ENCODE data around the gene CTNNA2.

The CTNNA2 gene

DNA sequence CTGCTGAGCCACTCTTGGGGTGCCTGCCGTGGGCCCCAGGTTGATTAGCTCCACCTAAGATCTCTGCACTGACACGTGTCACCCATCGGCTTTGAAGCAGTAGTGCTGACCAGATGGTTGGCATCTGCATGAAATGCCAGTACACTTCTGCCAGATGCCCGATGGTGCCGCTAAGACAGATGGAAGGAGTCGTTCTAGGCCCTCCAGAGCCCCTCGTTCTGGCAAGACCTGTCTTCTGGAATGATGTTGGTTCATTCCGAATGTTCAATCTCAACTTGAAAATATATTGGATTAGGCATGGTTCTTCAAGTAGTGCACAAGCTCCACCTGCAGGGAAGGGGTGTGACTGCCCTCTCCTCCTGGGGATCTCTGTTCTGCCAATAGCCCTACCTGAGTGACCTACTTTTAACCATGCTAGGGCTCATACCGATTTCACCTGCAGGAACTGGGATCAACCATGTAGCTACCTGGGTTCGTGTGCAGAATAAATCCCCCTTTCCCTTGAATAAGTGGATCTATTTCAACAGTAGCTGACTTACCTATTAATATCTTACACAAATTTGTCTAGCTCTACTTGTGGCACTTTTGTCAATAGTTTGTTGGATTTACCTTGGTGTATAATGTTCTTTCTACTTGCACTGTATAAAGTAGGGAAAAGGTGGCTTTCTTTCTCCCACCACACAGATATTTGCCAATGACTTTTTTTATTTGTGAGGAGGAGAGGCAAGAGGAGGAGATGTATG, 342.6 kb downstream of the CTNNA2 start:
- no peak for DNase-seq (ENCODE audit: low read depth in 3 of 3)

DNA sequence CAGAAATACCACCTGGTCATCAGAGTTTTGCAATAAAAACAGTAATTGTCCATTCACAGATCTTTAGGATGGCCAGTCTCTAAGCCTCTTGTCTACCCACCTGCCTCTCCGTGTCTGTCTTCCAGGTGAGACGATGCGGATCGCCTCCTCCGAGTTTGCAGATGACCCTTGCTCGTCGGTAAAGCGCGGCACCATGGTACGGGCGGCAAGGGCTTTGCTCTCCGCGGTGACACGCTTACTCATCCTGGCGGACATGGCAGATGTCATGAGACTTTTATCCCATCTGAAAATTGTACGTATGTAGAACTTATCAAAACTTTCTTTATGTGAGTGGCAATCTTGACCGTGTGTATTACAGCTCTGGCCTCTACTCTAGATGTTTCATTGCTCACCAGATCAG, 345.0 kb downstream of the CTNNA2 start:
- no peak for DNase-seq (ENCODE audit: low read depth in 3 of 3)

DNA sequence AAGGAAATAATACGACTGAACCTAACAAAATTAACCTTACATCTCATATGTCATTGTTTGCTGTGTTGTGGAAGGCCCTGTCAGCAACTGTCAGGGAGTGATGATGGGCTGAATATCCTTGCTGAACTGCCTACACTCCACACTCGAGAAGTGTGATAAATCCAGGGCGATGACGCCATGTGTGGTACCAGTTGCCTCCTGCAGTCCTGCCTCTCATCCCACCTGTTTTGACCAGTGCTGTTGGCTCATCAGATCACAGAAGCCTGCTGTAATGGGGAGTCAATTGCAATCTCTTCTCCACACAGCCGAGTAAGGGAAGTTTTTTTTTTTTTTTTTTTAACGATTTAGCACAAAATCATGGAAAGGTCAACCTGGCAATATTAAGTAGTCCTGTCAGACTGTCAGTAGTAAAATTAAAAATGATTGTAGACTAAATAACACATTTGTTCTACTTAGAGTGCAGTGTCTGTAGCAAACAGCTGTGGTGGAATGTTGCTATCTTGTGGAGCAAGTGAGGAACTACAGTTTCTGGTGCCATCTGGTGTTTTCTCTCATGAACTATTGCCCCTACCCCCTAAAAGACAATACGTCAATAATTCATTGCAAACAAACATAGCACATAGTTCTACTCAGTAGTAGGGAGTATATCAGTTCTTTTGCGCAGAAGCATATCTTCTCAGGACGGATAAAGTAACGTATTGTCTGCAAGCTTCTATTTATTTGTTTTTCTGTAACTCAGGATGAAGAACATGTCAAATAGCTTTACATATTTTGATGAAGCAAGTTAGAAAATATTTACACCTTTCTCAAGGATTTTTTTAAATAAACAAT, 347.6 kb downstream of the CTNNA2 start:
- DNase-seq (ENCODE audit: low read depth in 3 of 3), result no peak

DNA sequence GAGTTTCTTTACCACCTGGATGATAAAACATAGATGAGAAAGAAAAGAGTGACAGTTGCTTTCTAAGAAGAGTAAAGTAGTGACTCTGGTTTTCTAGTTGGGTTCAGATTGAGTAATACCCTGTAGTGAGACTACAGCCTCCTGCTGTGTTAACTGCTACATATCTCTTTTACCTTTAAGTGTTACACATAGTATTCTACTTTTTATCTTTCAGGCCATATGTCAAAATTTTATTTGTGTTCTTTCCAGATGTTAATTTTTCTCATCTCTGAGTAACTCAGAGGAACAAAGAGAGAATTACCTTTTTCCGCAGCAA, 348.2 kb downstream of the CTNNA2 start:
- DNase-seq (ENCODE audit: low read depth in 3 of 3), result no peak

DNA sequence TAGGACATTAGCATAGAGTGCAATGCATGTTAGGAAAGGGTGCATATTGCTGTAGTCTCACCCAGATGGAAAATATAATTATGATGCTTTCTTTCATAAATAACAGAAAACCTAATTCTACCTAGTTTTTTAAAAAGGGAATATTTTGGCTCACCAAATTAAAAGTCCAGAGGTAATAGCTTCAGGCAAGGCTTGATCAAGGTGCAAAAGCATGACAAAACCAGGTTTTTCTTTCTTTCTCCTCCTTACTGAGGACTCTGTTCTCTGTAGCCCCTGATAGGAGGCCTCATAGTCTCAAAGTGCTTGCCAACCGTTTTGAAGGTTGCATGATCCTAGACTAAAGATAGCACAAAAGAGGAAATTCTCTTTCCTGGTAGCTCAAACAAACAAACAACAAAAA, 349.9 kb downstream of the CTNNA2 start:
- DNase-seq (ENCODE audit: low read depth in 3 of 3), result no peak

DNA sequence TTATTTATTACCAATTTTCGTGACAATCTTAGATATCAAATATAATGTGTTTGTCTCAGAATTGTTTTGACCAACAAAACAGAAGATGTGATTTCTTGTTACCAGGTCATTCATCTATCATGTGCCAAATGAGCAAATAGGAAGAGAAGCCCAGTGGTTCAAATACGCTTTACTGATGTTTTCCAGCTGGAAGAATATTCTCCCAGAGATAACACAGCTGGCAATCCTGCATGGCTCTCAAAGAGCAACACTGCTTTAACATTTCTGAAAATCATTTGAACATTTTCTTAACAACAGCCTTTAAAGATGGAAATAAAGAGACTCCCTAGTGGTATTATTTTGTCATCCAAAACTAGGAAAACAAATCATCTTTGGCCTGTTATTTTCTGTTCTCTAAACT, 359.8 kb downstream of the CTNNA2 start:
- no peak for DNase-seq (ENCODE audit: low read depth in 3 of 3)

DNA sequence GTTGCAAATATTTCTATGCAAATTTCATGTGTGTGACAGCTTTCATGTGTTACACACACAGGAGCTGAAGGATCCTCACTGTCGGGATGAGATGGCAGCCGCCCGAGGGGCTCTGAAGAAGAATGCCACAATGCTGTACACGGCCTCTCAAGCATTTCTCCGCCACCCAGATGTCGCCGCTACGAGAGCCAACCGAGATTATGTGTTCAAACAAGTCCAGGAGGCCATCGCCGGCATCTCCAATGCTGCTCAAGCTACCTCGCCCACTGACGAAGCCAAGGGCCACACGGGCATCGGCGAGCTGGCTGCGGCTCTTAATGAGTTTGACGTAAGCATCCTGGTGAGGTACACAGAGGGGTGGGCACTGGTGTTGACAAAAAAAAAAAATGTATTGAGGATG, 361.2 kb downstream of the CTNNA2 start:
- no peak for DNase-seq (ENCODE audit: low read depth in 3 of 3)

DNA sequence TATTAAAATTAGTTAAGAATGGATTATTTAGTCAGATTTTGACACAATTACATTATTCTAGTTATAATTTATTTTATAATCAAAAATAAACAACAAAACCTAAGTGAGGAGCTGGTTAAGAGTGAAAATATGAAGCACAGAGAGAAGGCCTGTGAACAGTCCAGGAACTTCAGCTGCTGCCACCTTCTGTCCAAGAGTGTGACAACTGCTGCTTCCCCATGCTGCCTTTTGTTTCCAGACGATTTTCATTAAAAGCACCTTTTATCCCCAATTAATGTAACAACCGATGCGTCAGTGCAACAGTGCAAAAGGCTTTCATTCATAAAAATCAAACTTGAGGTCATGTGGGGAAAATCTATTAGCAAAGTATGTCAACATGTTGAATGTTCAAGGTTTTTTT, 363.6 kb downstream of the CTNNA2 start:
- no peak for DNase-seq (ENCODE audit: low read depth in 3 of 3)

DNA sequence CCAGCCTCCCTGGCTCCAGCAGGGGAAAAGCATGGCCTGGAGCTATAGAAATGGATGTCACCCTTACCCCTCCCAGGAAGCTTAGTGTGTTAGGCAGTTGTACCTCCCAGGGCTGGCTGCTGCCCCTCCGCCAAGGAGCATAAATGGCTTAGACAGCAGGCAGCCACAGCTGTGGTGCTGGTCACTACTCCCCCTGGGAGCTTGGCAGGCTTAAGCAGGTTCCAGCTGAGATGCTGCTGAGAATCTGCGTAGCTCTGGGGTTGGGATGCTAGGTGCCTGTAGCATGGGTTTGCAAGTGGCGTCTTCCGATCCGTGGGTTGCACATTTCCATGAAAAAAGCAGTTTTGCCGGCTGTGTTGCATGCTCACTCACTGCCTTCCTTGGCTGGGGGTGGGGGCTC, 369.7 kb downstream of the CTNNA2 start:
- no peak for DNase-seq (ENCODE audit: low read depth in 3 of 3)

DNA sequence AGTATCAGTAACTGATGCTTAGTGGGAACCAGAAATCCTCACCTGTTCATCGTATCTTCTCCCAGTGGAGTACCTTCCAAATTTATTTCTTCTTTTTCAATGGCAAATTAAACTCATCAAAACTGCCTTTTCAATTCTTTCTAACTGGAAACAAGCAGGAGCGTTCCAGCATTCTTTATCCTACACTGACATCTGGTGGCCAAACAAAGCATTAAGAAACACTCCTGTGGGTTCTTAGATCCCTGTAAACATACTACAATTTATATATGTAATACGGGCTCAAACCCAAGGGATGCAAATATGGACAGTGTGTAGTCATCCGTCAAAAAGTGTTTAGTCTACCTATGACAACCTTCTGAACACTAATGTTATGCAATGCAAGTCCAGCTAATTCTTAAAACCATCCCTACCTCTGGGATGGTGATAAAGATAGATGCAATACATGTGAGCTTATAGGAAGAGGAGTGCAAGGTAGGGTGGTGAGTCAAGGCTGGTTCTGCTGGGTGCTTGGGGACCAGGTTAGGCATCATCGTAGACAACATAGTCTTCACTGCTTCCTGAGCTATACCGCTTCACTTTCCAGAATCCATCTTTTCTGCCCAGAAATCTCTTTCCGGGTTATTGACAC, 375.0 kb downstream of the CTNNA2 start:
- no peak for DNase-seq (ENCODE audit: low read depth in 3 of 3)

DNA sequence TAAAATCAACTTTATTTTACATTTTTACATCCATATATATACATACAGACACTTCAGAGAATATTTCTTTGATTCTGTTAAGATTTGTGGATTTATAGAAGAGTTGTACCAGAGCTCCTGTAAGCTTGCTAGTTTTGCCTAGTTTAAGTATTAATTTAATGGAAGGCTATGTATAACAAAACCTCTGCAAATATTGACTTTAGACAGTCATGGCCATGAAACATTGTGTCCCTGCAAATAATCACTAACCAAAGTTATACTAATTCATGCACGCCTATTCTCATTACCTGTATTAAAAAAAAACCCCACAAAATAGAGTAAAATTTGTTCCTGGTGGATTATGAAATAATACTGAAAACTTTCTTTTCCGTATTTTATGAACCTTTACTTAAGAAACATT, 379.3 kb downstream of the CTNNA2 start:
- no peak for DNase-seq (ENCODE audit: low read depth in 3 of 3)

DNA sequence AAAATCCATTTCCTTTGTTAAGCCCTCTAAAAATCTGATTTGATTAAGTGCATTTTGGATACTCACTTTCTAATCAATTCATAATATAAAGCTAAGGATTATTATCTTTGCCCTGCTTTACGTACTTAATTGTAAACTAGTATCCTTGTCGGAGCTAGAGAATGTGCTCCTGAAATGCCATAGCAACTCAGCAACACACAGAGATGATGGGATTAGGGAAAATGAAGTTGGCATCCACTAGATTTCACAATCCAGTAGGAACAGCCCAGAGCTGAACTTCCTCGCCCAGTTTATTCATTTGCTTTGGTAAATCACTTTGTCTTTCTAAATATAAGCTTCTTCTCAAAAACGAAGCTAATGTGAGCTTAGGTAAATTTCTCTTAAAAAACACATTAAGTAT, 386.3 kb downstream of the CTNNA2 start:
- no peak for DNase-seq (ENCODE audit: low read depth in 3 of 3)

DNA sequence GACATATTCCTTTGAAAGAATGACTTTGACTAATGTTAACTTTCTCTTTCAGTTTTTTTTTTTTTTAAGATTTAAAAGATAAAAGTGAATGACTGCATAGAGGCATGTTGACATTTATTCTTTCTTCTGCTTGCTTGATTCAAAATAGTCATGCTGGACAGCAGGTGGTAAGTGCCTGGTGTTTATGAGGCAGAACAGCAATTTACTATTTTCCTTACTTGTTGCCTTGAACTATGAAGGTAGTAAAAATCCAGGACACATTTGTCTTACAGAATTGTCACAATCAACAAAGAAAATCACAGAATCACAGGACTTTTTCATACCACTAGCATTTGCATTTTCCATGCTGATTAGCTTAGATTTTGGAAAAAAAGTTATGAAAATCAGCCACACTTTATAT, 388.3 kb downstream of the CTNNA2 start:
- DNase-seq (ENCODE audit: low read depth in 3 of 3), result no peak

DNA sequence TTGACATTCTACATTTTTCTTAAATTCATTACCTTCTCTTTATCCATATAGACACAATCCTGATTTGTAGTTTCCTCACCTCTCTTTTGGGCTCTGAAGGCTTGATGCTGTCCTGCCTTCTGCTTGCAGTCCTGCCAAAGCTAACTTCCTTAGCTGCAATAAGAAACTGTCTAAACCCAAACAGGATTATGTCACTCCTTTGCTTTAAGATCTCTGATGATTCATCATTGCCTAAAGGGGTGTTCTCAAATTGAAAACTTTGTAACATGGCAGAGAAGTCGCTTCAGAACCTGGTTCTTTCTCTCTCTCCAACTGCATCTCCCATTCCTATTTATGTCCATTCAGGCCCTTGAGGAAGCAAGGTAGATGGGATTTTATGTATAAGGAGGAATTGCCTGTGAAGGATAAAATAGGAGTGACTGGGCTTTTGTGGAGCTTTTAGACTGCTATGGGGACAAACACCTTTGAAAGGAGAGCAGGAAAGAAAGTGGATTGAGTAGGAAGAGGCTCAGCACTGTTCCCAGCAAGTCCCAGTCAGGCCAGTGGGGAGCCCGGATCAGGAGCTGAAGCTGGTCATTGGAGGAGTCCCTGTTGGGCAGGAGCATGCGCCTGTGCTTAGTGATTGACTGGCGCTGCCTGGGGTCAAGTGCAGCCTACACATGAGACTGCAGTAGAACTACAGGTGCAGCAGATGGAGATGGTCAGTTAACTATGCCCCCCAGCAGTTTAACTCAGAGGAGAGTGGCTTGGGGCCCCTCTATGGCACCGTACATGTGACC, 390.6 kb downstream of the CTNNA2 start:
- no peak for DNase-seq (ENCODE audit: low read depth in 3 of 3)

DNA sequence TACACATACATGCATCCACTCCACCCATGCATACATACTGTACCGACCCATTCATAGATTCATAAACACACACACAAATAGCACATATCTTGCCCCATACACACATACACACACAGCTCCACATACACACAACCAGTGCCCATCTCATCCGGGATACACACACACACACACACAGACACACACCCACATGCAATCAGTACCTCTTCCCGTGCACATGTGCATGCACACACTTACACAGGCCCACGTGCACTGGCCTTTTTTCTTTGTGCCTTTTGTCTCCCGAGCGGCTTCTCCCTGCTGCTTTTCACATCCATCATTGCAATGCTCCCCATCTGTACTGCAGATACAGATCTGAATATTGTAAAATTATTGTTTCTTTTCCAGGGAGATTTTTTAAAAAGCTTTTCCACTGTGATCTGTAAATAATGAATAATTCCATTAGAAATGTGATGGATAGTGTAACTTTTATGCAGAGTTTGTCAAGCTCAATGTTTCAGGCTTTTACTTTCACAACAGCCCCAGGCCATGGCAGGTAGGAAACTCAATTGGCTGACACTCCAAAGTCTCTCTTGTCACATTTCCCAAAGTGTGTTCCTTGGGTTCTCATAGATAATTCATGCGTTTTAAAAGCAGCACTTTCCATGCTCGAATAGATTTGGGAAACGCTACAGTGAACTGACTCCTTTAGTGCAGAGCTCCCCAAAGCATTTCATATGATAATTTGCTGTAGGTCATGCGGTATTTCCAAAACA, 393.5 kb downstream of the CTNNA2 start:
- no peak for DNase-seq (ENCODE audit: low read depth in 3 of 3)

DNA sequence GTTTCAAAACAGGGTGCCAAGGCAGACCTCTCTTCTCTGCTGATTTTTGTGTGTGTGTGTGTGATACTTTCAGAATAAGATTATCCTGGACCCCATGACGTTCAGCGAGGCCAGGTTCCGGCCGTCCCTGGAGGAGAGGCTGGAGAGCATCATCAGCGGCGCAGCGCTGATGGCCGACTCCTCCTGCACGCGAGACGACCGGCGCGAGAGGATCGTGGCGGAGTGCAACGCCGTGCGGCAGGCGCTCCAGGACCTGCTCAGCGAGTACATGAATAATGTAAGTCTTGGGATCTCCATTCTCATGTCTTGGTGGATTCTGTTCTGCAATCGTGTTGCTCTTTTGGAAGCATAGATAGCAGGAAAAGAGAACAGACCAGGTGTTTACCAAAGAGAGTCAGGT, 396.7 kb downstream of the CTNNA2 start:
- no peak for DNase-seq (ENCODE audit: low read depth in 3 of 3)

DNA sequence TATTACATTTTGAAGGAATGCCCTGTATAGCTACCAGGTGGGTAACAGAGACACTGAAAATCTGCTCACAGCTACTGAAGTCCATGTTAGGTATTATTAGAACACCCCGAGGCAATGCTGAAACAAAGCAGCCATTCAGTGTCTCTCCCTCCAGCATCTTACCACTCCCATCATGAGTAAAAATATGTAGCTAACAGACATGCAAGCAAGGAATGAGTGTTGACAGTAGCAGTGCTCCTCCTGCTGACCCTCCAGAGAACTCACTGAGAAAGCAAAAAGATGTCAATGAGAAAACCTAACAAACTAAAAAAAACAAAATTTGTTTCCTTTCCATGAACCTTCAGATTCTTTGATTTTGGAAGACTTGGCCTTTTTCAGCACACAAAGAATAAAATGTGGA, 397.8 kb downstream of the CTNNA2 start:
- no peak for DNase-seq (ENCODE audit: low read depth in 3 of 3)

DNA sequence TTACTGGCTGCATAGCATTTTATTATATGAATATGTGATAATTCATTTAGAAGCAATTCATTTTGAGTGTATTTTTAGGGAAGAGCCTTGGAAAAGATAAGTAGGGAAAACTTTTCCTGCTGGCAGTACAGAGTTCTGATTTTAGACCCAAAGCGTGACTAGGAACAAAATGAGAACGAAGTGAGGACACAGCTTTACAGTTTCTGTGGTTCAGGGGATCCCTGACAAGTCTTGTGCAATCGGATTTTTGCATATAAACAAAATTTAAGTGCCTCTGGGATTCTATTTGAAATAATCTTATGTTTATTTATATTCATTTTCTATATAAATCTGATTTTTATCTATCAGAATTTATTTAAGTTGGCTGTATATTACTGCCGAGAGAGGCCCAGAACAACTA, 402.6 kb downstream of the CTNNA2 start:
- no peak for DNase-seq (ENCODE audit: low read depth in 3 of 3)

DNA sequence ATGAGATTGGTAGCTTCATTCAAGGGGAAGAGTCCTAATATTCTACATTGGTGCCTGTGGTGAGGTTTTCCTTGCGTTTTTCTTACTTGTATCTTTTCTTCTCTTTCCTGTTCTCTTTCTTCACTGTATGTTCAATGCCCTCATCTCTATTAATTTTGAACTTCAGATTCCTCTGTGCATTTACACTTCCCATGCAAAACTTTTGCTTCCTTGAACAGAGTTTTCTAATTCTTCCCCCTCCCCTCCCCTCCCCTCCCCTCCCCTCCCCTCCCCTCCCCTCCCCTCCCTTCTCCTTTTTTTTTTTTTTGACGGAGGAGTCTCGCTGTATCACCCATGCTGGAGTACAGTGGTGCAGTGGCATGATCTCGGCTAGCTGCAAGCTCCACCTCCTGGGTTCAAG, 403.4 kb downstream of the CTNNA2 start:
- no peak for DNase-seq (ENCODE audit: low read depth in 3 of 3)

DNA sequence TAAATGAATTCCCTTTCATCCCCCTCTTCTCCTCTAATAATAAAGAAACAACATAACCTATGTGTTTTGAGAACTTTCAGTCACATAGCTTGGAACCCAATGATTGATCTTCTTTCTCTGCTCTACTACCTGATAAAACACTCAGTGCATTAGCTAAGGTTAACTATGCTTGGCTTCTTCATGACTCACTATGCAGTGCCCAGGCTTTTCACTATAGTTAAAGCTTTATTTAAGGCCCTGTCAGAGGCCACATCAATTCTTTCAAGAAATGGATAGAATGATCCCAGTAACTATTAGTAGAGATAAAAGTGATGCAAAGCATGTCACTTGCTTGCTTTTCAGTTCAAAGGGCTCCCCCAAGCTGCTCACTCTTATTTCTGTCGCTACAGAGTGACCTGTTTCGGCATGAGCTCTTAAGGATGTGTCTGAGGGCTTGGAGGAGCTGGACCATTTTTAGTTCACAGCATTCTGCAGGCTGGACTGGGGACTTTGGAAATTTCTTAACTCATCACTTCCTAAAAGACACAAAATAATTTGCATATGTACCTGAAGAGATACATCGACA, 407.7 kb downstream of the CTNNA2 start:
- DNase-seq (ENCODE audit: low read depth in 3 of 3), result no peak

DNA sequence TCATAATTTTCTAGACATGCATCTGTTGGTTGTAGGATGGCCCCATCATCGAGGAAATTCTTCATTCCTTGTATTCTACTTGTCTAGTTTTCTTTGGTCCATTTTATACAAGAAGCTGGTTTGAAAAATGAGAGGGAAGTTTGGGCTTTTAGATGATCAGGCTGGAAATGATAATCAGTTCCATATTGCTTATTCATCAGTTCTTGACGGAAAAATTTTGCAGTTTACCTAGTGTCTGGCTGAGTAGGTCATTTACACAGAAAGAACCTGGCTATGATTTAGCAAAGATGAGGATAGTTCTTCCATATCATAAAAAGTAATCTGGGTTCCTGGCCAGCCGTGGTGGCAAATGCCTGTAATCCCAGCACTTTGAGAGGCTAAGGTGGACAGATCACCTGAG, 416.8 kb downstream of the CTNNA2 start:
- DNase-seq (ENCODE audit: low read depth in 3 of 3), result no peak
